ENCODE data around the gene PALD1. TPM values are rescaled to one million over a fixed set of nuclear protein-coding genes. Genes with fewer than 3 reads are reported as not detected.

PALD1 gene
- total RNA-seq, 6 experiments from 2014 or later = 0.81 to 2.9 (median 1.3) TPM

DNA sequence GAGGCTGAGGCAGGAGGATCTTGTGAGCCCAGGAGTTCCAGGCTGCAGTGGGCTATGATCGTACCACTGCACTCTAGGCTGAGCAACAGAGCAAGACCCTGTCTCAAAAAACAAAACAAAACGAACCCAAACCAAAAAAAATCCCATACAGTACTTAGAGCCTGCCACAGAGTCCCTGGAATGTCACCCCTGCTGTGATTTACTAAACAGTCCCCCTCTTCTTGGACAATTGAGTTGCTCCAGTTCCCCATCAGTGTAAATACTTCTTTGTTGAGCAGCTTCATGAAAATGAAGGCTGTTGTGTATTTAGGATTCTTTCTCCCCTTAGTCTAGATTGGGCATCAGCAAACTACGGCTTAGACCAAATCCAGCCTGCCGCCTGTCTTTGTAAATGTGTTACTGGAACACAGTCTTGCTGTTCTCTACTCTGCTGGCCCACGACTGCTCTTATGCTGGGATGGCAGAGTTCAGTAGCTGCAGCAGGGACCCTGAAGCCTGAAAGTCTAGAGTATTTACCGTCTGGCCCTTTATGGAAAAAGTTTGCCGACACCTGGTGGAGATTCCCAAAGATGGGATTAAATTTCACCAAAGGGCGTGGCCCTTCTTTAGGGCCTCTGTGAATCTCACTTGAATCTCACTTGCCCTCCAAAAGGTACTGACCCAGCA, 57.8 kb downstream of the PALD1 start:
- Histone ChIP-seq H3K4me3 (no peak overlapping the region), H3K36me3 (no peaks in the 10 kb centered on the region), H3K27ac (no peak overlapping the region), H3K4me1 (peaks cover 0 to 7% (median 0%) of the 10 kb centered on the region in 4 donors), H3K27me3 (no peaks in the 10 kb centered on the region), H3K9me3 (no peaks in the 10 kb centered on the region)
- ATAC-seq (no peak), DNase-seq (no peak)
- intact Hi-C loops (cut with DNase I) = loop anchor here (5.0 kb wide), 2 partner anchors 69 to 74 kb away; no protein-coding TSS in a partner anchor
- TF ChIP-seq POLR2A (IDR thresholded peaks at IDR 0.05) = no peak
- TF ChIP-seq, protein P1, sequence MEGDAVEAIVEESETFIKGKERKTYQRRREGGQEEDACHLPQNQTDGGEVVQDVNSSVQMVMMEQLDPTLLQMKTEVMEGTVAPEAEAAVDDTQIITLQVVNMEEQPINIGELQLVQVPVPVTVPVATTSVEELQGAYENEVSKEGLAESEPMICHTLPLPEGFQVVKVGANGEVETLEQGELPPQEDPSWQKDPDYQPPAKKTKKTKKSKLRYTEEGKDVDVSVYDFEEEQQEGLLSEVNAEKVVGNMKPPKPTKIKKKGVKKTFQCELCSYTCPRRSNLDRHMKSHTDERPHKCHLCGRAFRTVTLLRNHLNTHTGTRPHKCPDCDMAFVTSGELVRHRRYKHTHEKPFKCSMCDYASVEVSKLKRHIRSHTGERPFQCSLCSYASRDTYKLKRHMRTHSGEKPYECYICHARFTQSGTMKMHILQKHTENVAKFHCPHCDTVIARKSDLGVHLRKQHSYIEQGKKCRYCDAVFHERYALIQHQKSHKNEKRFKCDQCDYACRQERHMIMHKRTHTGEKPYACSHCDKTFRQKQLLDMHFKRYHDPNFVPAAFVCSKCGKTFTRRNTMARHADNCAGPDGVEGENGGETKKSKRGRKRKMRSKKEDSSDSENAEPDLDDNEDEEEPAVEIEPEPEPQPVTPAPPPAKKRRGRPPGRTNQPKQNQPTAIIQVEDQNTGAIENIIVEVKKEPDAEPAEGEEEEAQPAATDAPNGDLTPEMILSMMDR (IDR thresholded peaks at IDR 0.05) = no peak
- WGBS (ENCODE audit: insufficient coverage, low coverage, low lambda C conversion rate, missing lambda C conversion rate) = 84% methylated on average over 5 of the region's 8 CpGs

DNA sequence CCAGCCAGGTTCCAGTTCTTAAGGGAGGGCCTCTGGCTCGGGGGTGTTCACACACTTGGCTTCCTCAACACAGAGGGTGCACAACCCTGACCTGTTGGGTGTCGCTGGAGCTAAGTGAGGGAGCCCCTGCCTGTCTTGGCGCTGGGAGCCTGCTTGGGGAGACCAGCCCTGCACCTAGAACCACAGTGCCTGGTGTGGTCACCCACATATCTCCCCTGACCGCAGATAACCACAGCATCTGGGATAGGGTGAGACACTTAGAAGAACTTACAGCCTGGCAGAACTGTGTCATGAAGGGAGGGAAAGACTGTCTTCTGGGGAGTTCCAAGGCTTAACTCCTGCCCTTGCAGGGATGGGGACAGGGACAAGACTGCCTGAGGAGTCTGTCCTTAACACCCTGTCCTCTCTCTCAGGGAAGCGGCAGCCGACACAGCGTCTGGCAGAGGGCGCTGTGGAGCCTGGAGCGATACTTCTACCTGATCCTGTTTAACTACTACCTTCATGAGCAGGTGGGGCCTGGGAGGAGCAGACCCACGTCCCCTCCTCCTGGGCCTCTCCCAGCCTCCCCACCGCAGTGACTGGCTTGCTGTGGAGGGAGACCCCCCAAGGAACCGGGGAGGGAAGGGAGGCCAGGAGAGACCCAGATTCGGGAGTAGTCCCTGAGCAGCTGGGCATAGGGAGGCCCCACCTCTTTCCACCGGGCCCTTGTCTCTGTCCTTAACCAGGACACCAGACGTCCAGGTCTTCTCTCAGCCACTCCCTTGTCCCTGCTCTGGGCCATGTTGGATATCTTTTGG, 59.0 kb downstream of the PALD1 start:
- intact Hi-C loops (cut with DNase I) = loop anchor here (5.0 kb wide), 2 partner anchors 70 to 75 kb away; no protein-coding TSS in a partner anchor
- Histone ChIP-seq H3K9me3 (no peaks in the 10 kb centered on the region), H3K27ac (no peak overlapping the region), H3K27me3 (no peaks in the 10 kb centered on the region), H3K4me1 (peaks cover 0 to 7% (median 0%) of the 10 kb centered on the region in 4 donors), H3K36me3 (no peaks in the 10 kb centered on the region), H3K4me3 (no peak overlapping the region)
- ATAC-seq (peak in 2 of 4 donors; percentile 13 to 14), DNase-seq (no peak)
- TF ChIP-seq, protein P1 (IDR thresholded peaks at IDR 0.05) = peak in 3 of 4 donors; percentile 9 to 21 (median 13)
- no peak for TF ChIP-seq POLR2A (IDR thresholded peaks at IDR 0.05)
- WGBS (ENCODE audit: insufficient coverage, low coverage, low lambda C conversion rate, missing lambda C conversion rate) = 56% methylated on average over 4 of the region's 15 CpGs

DNA sequence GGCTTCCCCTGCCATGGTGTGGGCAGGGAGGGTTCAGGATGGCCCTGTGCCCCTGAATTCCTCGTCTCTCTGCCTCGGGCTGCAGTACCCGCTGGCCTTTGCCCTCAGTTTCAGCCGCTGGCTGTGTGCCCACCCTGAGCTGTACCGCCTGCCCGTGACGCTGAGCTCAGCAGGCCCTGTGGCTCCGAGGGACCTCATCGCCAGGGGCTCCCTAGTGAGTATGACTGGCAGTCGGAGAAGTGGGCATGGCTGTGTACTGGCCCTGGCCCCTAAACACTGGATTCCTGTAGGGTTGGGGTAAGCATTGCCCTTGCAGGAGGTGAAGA, 59.6 kb downstream of the PALD1 start:
- Histone ChIP-seq H3K27me3 (no peaks in the 10 kb centered on the region), H3K36me3 (no peaks in the 10 kb centered on the region), H3K27ac (no peak overlapping the region), H3K4me3 (no peak overlapping the region), H3K9me3 (no peaks in the 10 kb centered on the region), H3K4me1 (peaks cover 0 to 7% (median 0%) of the 10 kb centered on the region in 4 donors)
- DNase-seq = peak; percentile 76 to 82 (median 80)
- peak; percentile 66 to 86 (median 82) for ATAC-seq
- TF ChIP-seq, protein P1 (IDR thresholded peaks at IDR 0.05) = no peak
- no peak for TF ChIP-seq POLR2A (IDR thresholded peaks at IDR 0.05)
- no CpG with 5 or more reads among the region's 10 CpGs for WGBS (ENCODE audit: insufficient coverage, low coverage, low lambda C conversion rate, missing lambda C conversion rate)
- intact Hi-C loops (cut with DNase I) = loop anchor here (5.0 kb wide), 2 partner anchors 71 to 76 kb away; no protein-coding TSS in a partner anchor

- Histone ChIP-seq H3K36me3 (no peaks in the 10 kb centered on the region), H3K4me1 (peaks cover 0 to 7% (median 0%) of the 10 kb centered on the region in 4 donors), H3K27ac (no peak overlapping the region), H3K9me3 (no peaks in the 10 kb centered on the region), H3K4me3 (no peak overlapping the region), H3K27me3 (no peaks in the 10 kb centered on the region)
- DNase-seq = no peak
- TF ChIP-seq, protein P1 (IDR thresholded peaks at IDR 0.05) = no peak
- no peak for TF ChIP-seq POLR2A (IDR thresholded peaks at IDR 0.05)
- 60% methylated on average over 1 of the region's 27 CpGs for WGBS (ENCODE audit: insufficient coverage, low coverage, low lambda C conversion rate, missing lambda C conversion rate)
- intact Hi-C loops (cut with DNase I) = loop anchor here (5.0 kb wide), 2 partner anchors 72 to 77 kb away; no protein-coding TSS in a partner anchor
- peak in 1 of 4 donors; percentile 3 for ATAC-seq
Measured at GRCh38 chr10:70538731-70539338, 60.3 kb downstream of the PALD1 start.

All from right lobe of liver (tissue), 6 donors.